Neuron (in vitro differentiated cells): ENCODE results near the gene PLEKHA5.

Source experiments
- H2AFZ ChIP-seq: one replicate; pipeline ENCODE4 v1.6.1; 2013; ENCODE audit warnings: low read depth, mild to moderate bottlenecking, inconsistent platforms, low read length, moderate library complexity
- H3K27me3 ChIP-seq: one replicate; pipeline ENCODE4 v1.6.1; 2013; ENCODE audit warnings: low read length; ENCODE audit not compliant: insufficient read depth
- H3K36me3 ChIP-seq: one replicate; pipeline ENCODE4 v1.6.1; 2013; ENCODE audit warnings: low read length; ENCODE audit not compliant: insufficient read depth
- H3K4me1 ChIP-seq: one replicate; pipeline ENCODE4 v1.6.1; 2013; ENCODE audit warnings: low read length; ENCODE audit not compliant: insufficient read depth
- H3K4me3 ChIP-seq: 2 replicates; pipeline ENCODE4 v1.5.1; 2013; ENCODE audit warnings: mild to moderate bottlenecking, low read length, moderate library complexity
- H3K9me3 ChIP-seq: one replicate; pipeline ENCODE4 v1.6.1; 2013; ENCODE audit warnings: low read length

The PLEKHA5 gene

DNA sequence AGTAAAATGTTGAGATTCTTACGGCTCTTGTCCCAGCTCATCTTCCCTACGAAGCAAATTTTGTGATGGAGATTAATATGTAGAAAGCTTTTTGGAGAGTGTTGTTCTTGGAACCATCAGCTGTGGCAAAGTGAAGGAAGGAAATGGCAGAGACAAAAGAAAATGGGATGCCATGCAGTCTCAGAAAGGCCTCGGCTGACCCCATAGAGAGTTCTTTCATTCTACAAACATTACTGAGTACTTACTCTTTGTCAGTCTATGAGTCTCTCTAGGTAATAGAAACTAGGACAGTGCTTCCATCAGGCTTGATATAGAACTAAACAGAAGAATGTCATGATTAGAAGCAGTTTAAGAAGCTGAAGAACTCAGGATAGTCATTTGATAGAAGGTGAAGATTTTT is 134.1 kb downstream of the PLEKHA5 start:
- no peak overlapping the region for H2AFZ ChIP-seq
- no peaks in the 10 kb centered on the region for H3K27me3 ChIP-seq
- H3K9me3 ChIP-seq: no peaks in the 10 kb centered on the region
- peaks cover 18% of the 10 kb centered on the region for H3K36me3 ChIP-seq
- H3K4me1 ChIP-seq: peaks cover 4% of the 10 kb centered on the region
- no peak overlapping the region for H3K4me3 ChIP-seq

DNA sequence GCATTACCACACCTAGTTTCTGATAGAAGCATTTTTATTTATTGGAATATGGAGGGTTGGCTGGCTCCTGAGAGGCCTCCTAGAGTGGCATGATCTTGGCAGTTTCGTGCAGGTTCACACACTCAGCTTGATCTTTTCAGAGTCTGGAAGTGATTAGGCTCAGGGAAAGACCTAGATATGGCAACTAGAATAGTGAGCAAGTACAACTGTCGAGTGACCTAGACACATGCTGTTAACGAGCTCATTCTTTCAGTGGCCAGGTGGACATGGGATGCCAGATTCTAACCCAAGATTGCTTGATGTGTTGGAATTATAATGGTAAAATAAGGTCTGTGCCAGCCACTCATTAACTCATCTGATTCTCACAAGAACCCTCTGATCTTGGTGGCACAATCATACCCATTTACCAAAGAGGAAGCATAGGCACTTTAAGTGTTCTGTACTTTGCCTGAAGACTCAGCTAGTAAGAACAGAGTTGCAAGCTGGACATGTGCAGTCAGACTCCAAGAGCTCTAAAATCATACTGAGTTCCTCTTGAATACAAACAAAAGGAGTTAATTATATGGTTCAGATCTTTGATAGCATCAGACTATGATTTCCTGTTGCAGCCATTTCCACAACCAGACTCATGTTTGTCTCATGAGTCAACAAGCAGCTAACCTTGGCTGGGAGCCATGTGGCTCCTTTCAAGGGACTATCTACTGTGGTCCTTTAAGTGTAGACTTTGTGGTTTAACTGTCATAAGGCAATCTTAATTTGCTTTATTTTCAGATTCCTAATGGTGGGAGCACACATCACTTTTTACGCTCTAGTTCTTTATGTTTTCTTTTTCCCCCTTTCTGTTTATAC is 144.2 kb downstream of the PLEKHA5 start:
- Histone ChIP-seq H3K9me3 (peaks cover 2% of the 10 kb centered on the region), H2AFZ (no peak overlapping the region), H3K4me3 (no peak overlapping the region), H3K36me3 (peaks cover 42% of the 10 kb centered on the region), H3K27me3 (no peaks in the 10 kb centered on the region), H3K4me1 (peaks cover 9% of the 10 kb centered on the region)

DNA sequence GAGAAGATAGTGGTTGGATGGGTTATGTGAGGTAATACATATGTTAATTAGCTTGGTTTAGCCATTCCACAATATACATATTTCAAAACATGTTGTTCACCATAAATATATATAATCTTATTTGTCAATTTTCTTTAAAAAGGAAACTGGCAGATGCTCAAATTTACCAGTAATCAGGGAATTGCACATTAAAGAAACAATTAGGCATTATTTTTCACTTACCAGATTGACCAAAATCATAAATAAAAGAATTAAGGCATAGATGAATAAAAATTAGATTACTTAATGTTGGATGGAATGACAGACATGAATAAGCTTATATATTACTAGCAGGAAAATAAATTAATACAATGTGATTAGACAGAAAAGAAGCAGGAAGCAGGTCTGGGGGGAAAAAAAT is 147.2 kb downstream of the PLEKHA5 start:
- Histone ChIP-seq H3K36me3 (peaks cover 28% of the 10 kb centered on the region), H3K4me3 (no peak overlapping the region), H2AFZ (no peak overlapping the region), H3K27me3 (no peaks in the 10 kb centered on the region), H3K4me1 (peaks cover 9% of the 10 kb centered on the region), H3K9me3 (peaks cover 2% of the 10 kb centered on the region)

DNA sequence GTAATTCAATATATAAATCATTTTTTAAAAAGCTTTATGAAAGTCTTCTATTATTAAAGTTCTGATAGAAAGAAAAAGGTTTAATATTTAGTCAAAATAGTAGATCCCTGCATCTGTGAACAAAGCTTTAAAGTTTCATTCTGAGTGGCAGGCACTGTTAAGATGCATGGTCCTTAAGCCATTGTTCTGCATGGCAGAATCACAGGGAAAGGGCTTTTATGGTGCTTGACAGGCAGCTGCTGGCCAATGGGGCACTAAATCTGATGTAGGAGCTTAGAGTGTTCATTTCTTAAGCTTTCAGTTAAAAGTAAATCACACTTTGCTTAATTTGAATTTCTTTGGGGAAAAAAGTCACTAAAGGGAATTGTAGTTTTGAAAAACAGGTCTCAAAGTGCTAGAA is 148.2 kb downstream of the PLEKHA5 start:
- peaks cover 28% of the 10 kb centered on the region for H3K36me3 ChIP-seq
- no peak overlapping the region for H2AFZ ChIP-seq
- no peak overlapping the region for H3K4me3 ChIP-seq
- H3K4me1 ChIP-seq: peaks cover 9% of the 10 kb centered on the region
- H3K27me3 ChIP-seq: no peaks in the 10 kb centered on the region
- peaks cover 2% of the 10 kb centered on the region for H3K9me3 ChIP-seq

DNA sequence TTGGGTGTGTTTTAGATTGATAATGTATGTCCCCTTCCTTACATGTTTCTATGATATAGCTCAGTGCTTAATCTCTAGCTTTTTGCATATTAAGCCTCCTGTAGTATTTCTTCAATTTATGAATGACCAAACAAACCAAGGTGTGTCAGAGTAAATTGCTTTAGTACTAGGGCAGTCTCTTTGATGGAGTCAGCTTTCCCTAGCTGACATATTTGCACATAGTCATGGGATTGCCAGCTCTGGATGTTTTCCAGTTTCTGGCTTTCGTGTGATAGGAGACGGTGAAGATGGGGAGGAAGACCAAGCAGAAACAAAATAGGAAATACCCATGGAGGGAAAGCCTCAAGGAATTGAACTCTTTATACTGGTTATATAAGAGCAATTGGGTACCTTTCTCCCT is 148.9 kb downstream of the PLEKHA5 start:
- Histone ChIP-seq H3K4me1 (peaks cover 9% of the 10 kb centered on the region), H3K27me3 (no peaks in the 10 kb centered on the region), H3K36me3 (peaks cover 25% of the 10 kb centered on the region), H3K9me3 (peaks cover 2% of the 10 kb centered on the region), H3K4me3 (no peak overlapping the region), H2AFZ (no peak overlapping the region)

DNA sequence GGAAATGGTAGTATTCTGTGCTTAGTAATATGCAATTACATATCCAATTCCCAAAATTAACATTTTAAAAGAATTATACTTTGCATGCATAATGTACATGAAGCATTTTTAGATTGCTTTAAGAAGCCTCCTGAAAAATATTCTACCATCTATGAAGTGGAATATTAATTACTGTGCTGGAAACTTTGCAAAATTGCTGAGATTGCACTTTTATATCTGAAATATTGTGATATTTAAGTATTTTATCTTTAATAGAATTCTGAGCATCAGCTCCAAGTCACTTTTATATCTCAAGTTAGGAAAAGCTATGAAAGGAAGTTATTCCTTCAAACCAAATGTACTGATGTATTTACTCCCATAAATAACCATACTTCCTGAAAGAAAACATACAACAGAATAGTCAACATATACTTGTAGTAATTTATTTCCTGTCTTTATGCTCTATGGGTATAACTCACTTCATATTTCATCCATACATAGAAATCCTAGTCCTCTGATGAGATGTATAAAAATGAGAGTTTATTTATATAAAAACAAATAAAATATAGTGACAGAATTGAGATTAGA is 152.7 kb downstream of the PLEKHA5 start:
- H3K4me3 ChIP-seq: no peak overlapping the region
- H3K9me3 ChIP-seq: no peaks in the 10 kb centered on the region
- H3K27me3 ChIP-seq: no peaks in the 10 kb centered on the region
- H2AFZ ChIP-seq: no peak overlapping the region
- H3K4me1 ChIP-seq: peaks cover 9% of the 10 kb centered on the region
- peaks cover 26% of the 10 kb centered on the region for H3K36me3 ChIP-seq

DNA sequence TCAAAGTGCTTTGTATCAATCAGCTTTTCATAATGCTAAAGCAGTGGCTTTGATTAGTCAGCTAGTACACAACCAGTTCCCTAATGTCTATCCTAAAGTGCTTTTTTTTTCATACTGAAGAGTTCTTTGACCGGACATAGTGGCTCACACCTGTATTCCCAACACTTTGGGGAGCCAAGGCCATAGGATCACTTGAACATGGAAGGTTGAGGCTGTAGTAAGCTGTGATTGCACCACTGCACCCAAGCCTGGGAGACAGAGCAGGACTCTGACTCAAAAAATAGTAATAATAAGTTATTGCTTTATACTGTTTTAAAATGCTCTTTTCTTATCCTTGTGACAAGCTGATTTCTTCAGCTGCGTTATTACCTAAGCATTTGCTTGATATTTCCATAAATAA is 155.1 kb downstream of the PLEKHA5 start:
- Histone ChIP-seq H3K27me3 (no peaks in the 10 kb centered on the region), H3K4me3 (no peak overlapping the region), H2AFZ (no peak overlapping the region), H3K36me3 (peaks cover 33% of the 10 kb centered on the region), H3K4me1 (no peaks in the 10 kb centered on the region), H3K9me3 (no peaks in the 10 kb centered on the region)

DNA sequence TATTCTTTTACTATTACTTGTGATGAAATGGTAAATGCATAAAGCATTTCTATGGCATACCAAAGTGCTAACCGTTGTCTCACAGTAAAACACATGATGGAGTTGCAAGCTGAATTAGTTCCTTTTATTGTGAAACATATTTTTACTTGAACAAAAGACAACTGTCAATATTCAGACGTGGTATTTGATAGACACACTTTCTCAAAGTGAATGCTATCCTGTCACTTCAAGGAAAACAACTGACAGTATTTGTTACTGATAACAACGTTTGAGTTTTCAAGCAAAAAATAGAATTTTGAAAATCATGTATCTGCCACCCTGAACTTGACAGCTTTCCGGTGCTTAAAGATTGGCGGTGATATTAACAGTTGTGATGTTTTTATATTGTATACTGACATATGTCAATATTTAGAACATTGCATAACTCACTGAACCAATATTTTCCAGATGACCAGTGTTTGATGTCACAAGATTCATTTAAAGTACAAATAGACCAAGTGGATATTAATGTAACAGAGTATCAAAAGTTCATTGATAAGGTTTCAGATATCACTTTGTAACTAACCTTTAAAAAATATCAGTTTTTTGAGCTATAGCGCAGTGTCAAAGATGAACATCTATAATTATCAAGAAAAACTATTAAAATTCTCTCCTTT is 156.4 kb downstream of the PLEKHA5 start:
- no peaks in the 10 kb centered on the region for H3K4me1 ChIP-seq
- no peak overlapping the region for H2AFZ ChIP-seq
- H3K9me3 ChIP-seq: no peaks in the 10 kb centered on the region
- no peaks in the 10 kb centered on the region for H3K27me3 ChIP-seq
- H3K36me3 ChIP-seq: peaks cover 38% of the 10 kb centered on the region
- H3K4me3 ChIP-seq: no peak overlapping the region

DNA sequence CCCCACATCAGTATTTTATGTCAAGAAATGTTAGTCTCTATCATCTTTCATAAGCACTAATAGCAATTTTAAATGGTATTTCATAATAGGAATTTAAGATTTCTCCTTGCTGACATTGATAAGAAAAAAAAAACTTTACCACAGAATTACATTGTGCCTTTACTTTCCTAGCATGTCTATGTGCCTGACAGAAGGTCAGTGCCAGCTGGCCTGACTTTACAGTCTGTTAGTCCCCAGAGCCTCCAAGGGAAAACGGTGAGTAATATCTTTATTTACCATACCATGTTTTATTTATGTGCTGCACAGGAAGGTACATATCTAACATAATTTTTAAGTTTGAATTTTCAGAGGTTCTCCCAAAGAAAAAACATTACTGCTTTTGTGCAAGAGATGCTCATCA is 157.8 kb downstream of the PLEKHA5 start:
- Histone ChIP-seq H3K27me3 (no peaks in the 10 kb centered on the region), H2AFZ (no peak overlapping the region), H3K9me3 (no peaks in the 10 kb centered on the region), H3K36me3 (peaks cover 41% of the 10 kb centered on the region), H3K4me3 (no peak overlapping the region), H3K4me1 (no peaks in the 10 kb centered on the region)

DNA sequence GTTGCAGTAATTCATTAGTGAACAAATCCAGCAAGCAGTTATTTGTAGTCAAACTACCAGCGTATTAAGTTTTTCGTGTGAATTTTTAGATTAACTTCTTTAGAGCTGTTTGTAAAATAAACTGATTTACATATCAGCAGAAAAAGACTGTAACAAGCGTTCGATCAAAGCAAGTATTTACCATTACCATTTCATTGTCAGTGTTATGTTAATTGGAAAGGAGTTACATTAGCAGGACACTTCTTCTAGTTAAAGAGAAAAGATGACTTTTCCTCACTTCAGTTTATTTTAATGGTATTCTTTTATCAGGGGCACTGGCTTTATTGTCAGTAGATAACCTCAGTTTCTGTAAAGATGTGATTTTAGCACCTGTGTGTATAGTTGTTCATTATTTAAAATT is 158.6 kb downstream of the PLEKHA5 start:
- peaks cover 41% of the 10 kb centered on the region for H3K36me3 ChIP-seq
- no peak overlapping the region for H2AFZ ChIP-seq
- no peaks in the 10 kb centered on the region for H3K27me3 ChIP-seq
- H3K9me3 ChIP-seq: no peaks in the 10 kb centered on the region
- no peaks in the 10 kb centered on the region for H3K4me1 ChIP-seq
- no peak overlapping the region for H3K4me3 ChIP-seq

DNA sequence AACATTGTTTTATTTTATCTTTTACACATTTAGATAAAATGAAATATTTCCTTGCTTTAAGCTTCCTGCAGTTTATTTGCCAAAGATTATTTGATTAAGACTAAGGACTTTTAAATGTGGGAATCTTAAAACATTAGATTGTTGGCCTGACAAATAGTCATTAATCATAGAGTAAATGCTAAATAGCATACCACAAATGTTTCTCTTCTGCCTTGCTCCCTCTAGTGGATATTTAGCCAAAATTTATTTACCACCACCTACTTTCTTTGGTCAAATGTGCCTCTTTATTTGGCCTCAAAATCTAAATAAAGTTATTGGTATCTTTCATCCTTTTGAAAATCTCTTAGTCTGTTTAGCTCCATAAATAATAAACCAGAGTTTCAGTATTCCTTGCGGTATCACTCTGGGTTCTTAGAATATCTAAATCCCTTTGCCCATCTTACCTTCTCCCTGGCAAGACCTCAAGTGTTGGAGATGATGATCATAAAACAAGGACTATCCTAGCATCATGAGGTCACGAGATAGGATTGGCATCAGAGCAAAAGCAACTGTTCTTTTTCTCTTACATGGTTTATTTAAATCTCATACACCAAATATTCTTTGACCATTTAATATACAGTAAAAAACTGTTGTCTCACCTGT is 159.2 kb downstream of the PLEKHA5 start:
- Histone ChIP-seq H3K4me1 (no peaks in the 10 kb centered on the region), H3K9me3 (no peaks in the 10 kb centered on the region), H2AFZ (no peak overlapping the region), H3K36me3 (peaks cover 35% of the 10 kb centered on the region), H3K27me3 (no peaks in the 10 kb centered on the region), H3K4me3 (no peak overlapping the region)

DNA sequence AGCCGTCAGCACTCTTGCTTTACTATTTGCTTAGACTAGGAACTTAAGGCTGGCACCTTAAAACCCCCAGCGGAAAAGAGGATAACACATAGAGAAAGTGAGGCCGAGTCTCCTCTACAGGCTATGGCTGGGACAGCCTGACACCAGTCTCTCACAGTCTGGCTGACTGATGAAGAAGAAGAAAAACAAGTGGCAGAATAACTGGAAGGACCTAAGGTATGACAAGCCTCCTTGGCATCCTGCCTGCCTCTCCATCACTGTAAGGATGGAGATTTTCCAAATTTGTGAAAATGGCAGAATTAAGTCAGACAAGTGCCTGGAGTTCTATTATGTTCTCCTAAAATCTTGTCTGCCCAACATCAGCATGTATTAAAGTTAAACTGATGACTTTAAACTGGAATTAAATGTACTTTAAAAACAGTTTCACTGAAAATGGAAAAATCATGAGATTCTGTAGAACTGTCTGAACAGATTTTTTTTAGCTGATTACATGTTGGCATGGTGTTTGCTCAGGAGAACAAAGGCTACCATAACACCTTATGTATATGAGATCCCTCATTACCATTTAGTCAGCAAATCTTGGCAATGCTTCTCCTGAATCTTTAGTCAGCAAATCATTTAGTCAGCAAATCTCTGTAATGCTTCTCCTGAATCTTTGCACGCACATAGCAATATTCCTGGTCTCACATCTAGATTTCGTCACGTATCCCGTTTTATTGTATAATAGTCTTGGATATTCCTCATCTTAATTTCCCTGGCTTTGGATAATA is 169.5 kb downstream of the PLEKHA5 start:
- H3K4me1 ChIP-seq: no peaks in the 10 kb centered on the region
- H3K9me3 ChIP-seq: peaks cover 2% of the 10 kb centered on the region
- no peak overlapping the region for H2AFZ ChIP-seq
- H3K36me3 ChIP-seq: peaks cover 9% of the 10 kb centered on the region
- no peak overlapping the region for H3K4me3 ChIP-seq
- no peaks in the 10 kb centered on the region for H3K27me3 ChIP-seq
